ENCODE data around the gene GNGT1. TPM values are rescaled to one million over a fixed set of nuclear protein-coding genes. Genes with fewer than 3 reads are reported as not detected.

The GNGT1 gene
- total and polyA plus RNA-seq, 2 of the 8 experiments (the other 6 are each of a cell fraction or from before 2014, with no cell fraction given) = 0.26 TPM; not detected in 1

GRCh38 chr7:93890464-93891068 lies 15.8 kb upstream of the GNGT1 start, which contains the start of gene TFPI2 (continued):
- no peak for TF ChIP-seq EZH2 (IDR thresholded peaks at IDR 0.05; ENCODE audit: low read depth, low read length, severe bottlenecking)
- TF ChIP-seq NANOG (IDR thresholded peaks at IDR 0.05; ENCODE audit: insufficient read depth, low read depth, low read length, poor library complexity, severe bottlenecking) = no peak
- TF ChIP-seq TAF1 (IDR thresholded peaks at IDR 0.05; ENCODE audit: low read depth, low read length) = no peak
- TF ChIP-seq SP4 (IDR thresholded peaks at IDR 0.05; ENCODE audit: low read length) = no peak
- TF ChIP-seq CBX5 (IDR thresholded peaks at IDR 0.05; ENCODE audit: low read depth, low read length) = no peak
- peak; percentile 80 for TF ChIP-seq ASH2L (IDR thresholded peaks at IDR 0.05; ENCODE audit: low read length)
- TF ChIP-seq TBP (IDR thresholded peaks at IDR 0.05; ENCODE audit: low read depth, low read length) = no peak
- TF ChIP-seq CBX8 (IDR thresholded peaks at IDR 0.05; ENCODE audit: borderline replicate concordance, low read depth, low read length) = no peak
- TF ChIP-seq, protein P1, sequence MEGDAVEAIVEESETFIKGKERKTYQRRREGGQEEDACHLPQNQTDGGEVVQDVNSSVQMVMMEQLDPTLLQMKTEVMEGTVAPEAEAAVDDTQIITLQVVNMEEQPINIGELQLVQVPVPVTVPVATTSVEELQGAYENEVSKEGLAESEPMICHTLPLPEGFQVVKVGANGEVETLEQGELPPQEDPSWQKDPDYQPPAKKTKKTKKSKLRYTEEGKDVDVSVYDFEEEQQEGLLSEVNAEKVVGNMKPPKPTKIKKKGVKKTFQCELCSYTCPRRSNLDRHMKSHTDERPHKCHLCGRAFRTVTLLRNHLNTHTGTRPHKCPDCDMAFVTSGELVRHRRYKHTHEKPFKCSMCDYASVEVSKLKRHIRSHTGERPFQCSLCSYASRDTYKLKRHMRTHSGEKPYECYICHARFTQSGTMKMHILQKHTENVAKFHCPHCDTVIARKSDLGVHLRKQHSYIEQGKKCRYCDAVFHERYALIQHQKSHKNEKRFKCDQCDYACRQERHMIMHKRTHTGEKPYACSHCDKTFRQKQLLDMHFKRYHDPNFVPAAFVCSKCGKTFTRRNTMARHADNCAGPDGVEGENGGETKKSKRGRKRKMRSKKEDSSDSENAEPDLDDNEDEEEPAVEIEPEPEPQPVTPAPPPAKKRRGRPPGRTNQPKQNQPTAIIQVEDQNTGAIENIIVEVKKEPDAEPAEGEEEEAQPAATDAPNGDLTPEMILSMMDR (IDR thresholded peaks at IDR 0.05; ENCODE audit: control extremely low read depth in 1 of 3, insufficient read depth in 1 of 3, low read depth in 1 of 3, low read length in 3 of 3) = no peak
- no peak for TF ChIP-seq TCF12 (IDR thresholded peaks at IDR 0.05; ENCODE audit: low read depth, low read length)
- TF ChIP-seq CHD2 (IDR thresholded peaks at IDR 0.05; ENCODE audit: low read length) = no peak
- TF ChIP-seq BRCA1 (IDR thresholded peaks at IDR 0.05; ENCODE audit: low read depth, low read length) = no peak
- no peak for TF ChIP-seq NRF1 (IDR thresholded peaks at IDR 0.05; ENCODE audit: low read depth, low read length)
- TF ChIP-seq RNF2 (IDR thresholded peaks at IDR 0.05; ENCODE audit: borderline replicate concordance, low read depth, low read length, missing control alignments, poor library complexity, severe bottlenecking) = no peak
- 0 out of 2 replicates have a peak, but pooled peaks have one; percentile 64 for TF ChIP-seq EGR1 (IDR thresholded peaks at IDR 0.05; ENCODE audit: borderline replicate concordance, low read depth, low read length)
- no peak for TF ChIP-seq HDAC2 (IDR thresholded peaks at IDR 0.05; ENCODE audit: borderline replicate concordance in 1 of 2, low read depth in 2 of 2, low read length in 2 of 2)
- no peak for TF ChIP-seq KDM5A (IDR thresholded peaks at IDR 0.05; ENCODE audit: low read length)
- TF ChIP-seq FOSL1 (IDR thresholded peaks at IDR 0.05; ENCODE audit: insufficient read depth, low read depth, low read length) = no peak
